Measurements from ENCODE around the gene XCL2. TPM values are rescaled to one million over a fixed set of nuclear protein-coding genes. Genes with fewer than 3 reads are reported as not detected.
"Not testable (repeated sequence)": the region's sequence is repeated elsewhere in the genome, so short reads cannot be mapped to it uniquely, and the experiment has no call there.

XCL2 gene
- total and polyA plus RNA-seq, 4 donors: 0.23 to 0.92 (median 0.55) TPM

- TF ChIP-seq CTCF (IDR thresholded peaks at IDR 0.05; ENCODE audit: low read depth, low read length, missing input control) (peak; percentile 62), RAD21 (IDR thresholded peaks at IDR 0.05) (peak; percentile 77 to 78), YY1 (IDR thresholded peaks at IDR 0.05) (peak; percentile 29), HNF4A (conservative IDR thresholded peaks at IDR 0.05) (peak; percentile 34 to 38), RXRA (IDR thresholded peaks at IDR 0.05) (peak; percentile 15 to 26), JUND (IDR thresholded peaks at IDR 0.05) (peak in 1 of 2 donors; percentile 9), ATF3 (IDR thresholded peaks at IDR 0.05) (peak; percentile 31)
- H3K4me3 ChIP-seq (ENCODE audit: low read depth in 1 of 3, low read length in 3 of 3); H3K27ac ChIP-seq (ENCODE audit: low read depth in 1 of 2, low read length in 2 of 2); H3K27me3 ChIP-seq (ENCODE audit: control insufficient read depth in 4 of 4, insufficient read depth in 4 of 4, low read length in 3 of 4); H3K9me3 ChIP-seq (ENCODE audit: control insufficient read depth in 4 of 4, low read length in 3 of 4); H3K36me3 ChIP-seq (ENCODE audit: control insufficient read depth in 4 of 4, insufficient read depth in 3 of 4, low read depth in 1 of 4, low read length in 3 of 4); H3K9ac ChIP-seq (ENCODE audit: low read depth in 1 of 2, low read length in 2 of 2); H3K4me1 ChIP-seq (ENCODE audit: control insufficient read depth in 4 of 4, insufficient read depth in 4 of 4, low read length in 3 of 4); DNase-seq (ENCODE audit: low spot score): not testable (repeated sequence)
- 26% methylated on average over 7 of the region's 7 CpGs for WGBS
These were observed 2.1 kb upstream of the XCL2 start for GRCh38 chr1:168545678-168546552.

GRCh38 chr1:168542978-168543377 is 819 bp downstream of the XCL2 start:
- H3K4me1 ChIP-seq (ENCODE audit: control insufficient read depth in 4 of 4, insufficient read depth in 4 of 4, low read length in 3 of 4); H3K9me3 ChIP-seq (ENCODE audit: control insufficient read depth in 4 of 4, low read length in 3 of 4); H3K9ac ChIP-seq (ENCODE audit: low read depth in 1 of 2, low read length in 2 of 2); H3K4me3 ChIP-seq (ENCODE audit: low read depth in 1 of 3, low read length in 3 of 3); DNase-seq (ENCODE audit: low spot score); H3K27me3 ChIP-seq (ENCODE audit: control insufficient read depth in 4 of 4, insufficient read depth in 4 of 4, low read length in 3 of 4); H3K27ac ChIP-seq (ENCODE audit: low read depth in 1 of 2, low read length in 2 of 2); H3K36me3 ChIP-seq (ENCODE audit: control insufficient read depth in 4 of 4, insufficient read depth in 3 of 4, low read depth in 1 of 4, low read length in 3 of 4): not testable (repeated sequence)
- WGBS: 87% methylated on average over 2 of the region's 2 CpGs

GRCh38 chr1:168540798-168541197 is 3.0 kb downstream of the XCL2 start:
- not testable (repeated sequence) for H3K9me3 ChIP-seq (ENCODE audit: control insufficient read depth in 4 of 4, low read length in 3 of 4); H3K4me3 ChIP-seq (ENCODE audit: low read depth in 1 of 3, low read length in 3 of 3); H3K27me3 ChIP-seq (ENCODE audit: control insufficient read depth in 4 of 4, insufficient read depth in 4 of 4, low read length in 3 of 4); DNase-seq (ENCODE audit: low spot score); H3K4me1 ChIP-seq (ENCODE audit: control insufficient read depth in 4 of 4, insufficient read depth in 4 of 4, low read length in 3 of 4); H3K9ac ChIP-seq (ENCODE audit: low read depth in 1 of 2, low read length in 2 of 2); H3K36me3 ChIP-seq (ENCODE audit: control insufficient read depth in 4 of 4, insufficient read depth in 3 of 4, low read depth in 1 of 4, low read length in 3 of 4); H3K27ac ChIP-seq (ENCODE audit: low read depth in 1 of 2, low read length in 2 of 2)
- WGBS: 72% methylated on average over 7 of the region's 7 CpGs

- Histone ChIP-seq H3K27ac (ENCODE audit: low read depth in 1 of 2, low read length in 2 of 2) (no peak overlapping the region), H3K4me1 (ENCODE audit: control insufficient read depth in 4 of 4, insufficient read depth in 4 of 4, low read length in 3 of 4) (no peaks in the 10 kb centered on the region)
These were observed 8.3 kb downstream of the XCL2 start for GRCh38 chr1:168535536-168535935.

More at GRCh38 chr1:168535536-168535935, 8.3 kb downstream of the XCL2 start:
- Histone ChIP-seq H3K36me3 (ENCODE audit: control insufficient read depth in 4 of 4, insufficient read depth in 3 of 4, low read depth in 1 of 4, low read length in 3 of 4) (no peaks in the 10 kb centered on the region), H3K9ac (ENCODE audit: low read depth in 1 of 2, low read length in 2 of 2) (no peak overlapping the region), H3K4me3 (ENCODE audit: low read depth in 1 of 3, low read length in 3 of 3) (no peak overlapping the region), H3K9me3 (ENCODE audit: control insufficient read depth in 4 of 4, low read length in 3 of 4) (no peaks in the 10 kb centered on the region), H3K27me3 (ENCODE audit: control insufficient read depth in 4 of 4, insufficient read depth in 4 of 4, low read length in 3 of 4) (no peaks in the 10 kb centered on the region)
- TF ChIP-seq CTCF (IDR thresholded peaks at IDR 0.05; ENCODE audit: low read depth, low read length, missing input control): no peak
- no peak for TF ChIP-seq YY1 (IDR thresholded peaks at IDR 0.05)
- TF ChIP-seq FOXA1 (IDR thresholded peaks at IDR 0.05): no peak
- TF ChIP-seq MAX (IDR thresholded peaks at IDR 0.05): no peak
- TF ChIP-seq REST (IDR thresholded peaks at IDR 0.05): no peak
- TF ChIP-seq JUND (IDR thresholded peaks at IDR 0.05): no peak
- WGBS: 57% methylated on average over 1 of the region's 1 CpG
- DNase-seq (ENCODE audit: low spot score): no peak
